K562 (cell line): ENCODE results near the gene ROM1. TPM values are rescaled to one million over a fixed set of nuclear protein-coding genes. Genes with fewer than 3 reads are reported as not detected.

ENCODE experiments used
- ATAC-seq: fragments of 200-7000 bp; cut with Tn5 transposase; 3 replicates; pipeline ENCODE4 v1.9.1; 2020; ENCODE audit warnings: moderate library complexity
- BruUV-seq: library from RNA; stranded (reverse); fragments of 400-500 nt; replicated peaks from 2 replicates; lab custom pipeline; 2021; lab: Mats Ljungman, UMichigan
- CTCF ChIA-PET: fragments of 300-600 bp; formaldehyde crosslinking; extraction: SDS; loops from one replicate; lab custom pipeline; 2021; ENCODE audit warnings: low intra/inter-chr PET ratio; lab: Yijun Ruan, JAX
- POLR2A ChIA-PET: fragments of 300-600, 350-650 bp; sonication (Branson Sonifier 250); formaldehyde crosslinking; extraction: SDS; loops from one replicate; lab custom pipeline; 2021; ENCODE audit warnings: antibody characterized with exemption, inconsistent platforms; lab: Yijun Ruan, JAX
- DNase-seq, 4 experiments: peaks; one replicate each; pipeline versions ENCODE4 v3.0.0 to v3.0.0-alpha.2; 2011 to 2018; ENCODE audit warnings: low spot score in 3 of 4, mixed read lengths in 3 of 4; ENCODE audit errors: extremely low read depth in 1 of 4
- FAIRE-seq: peaks from 2 replicates; lab custom pipeline; 2011; peaks lifted over from hg19 to GRCh38; lab: Jason Lieb, UNC
- H2AFZ ChIP-seq: 2 replicates; pipeline ENCODE4 v1.6.0; 2011; ENCODE audit warnings: low read depth, low read length, control low read depth, inconsistent platforms
- H3K27ac ChIP-seq: fragments of 200-600 bp; 3 replicates; pipeline ENCODE4 v1.8.0; 2011; ENCODE audit warnings: low read depth, mild to moderate bottlenecking, control low read depth, inconsistent platforms, low read length, moderate library complexity, mixed read lengths; ENCODE audit errors: extremely low read depth
- H3K27me3 ChIP-seq, 2 experiments: fragments of 300-600 bp in 1 of 2; 2 replicates in 1 of 2; 3 replicates in 1 of 2; pipeline versions ENCODE4 v1.6.0 to v1.8.0; 2011; ENCODE audit warnings: inconsistent platforms in 2 of 2, low read length in 2 of 2, mild to moderate bottlenecking in 1 of 2, mixed read lengths in 1 of 2, moderate library complexity in 1 of 2; ENCODE audit not compliant: control insufficient read depth in 2 of 2, insufficient read depth in 2 of 2
- H3K36me3 ChIP-seq: fragments of 300-600 bp; 3 replicates; pipeline ENCODE4 v1.8.0; 2011; ENCODE audit warnings: mild to moderate bottlenecking, low read length, inconsistent platforms; ENCODE audit not compliant: control insufficient read depth, insufficient read depth
- H3K4me1 ChIP-seq, 2 experiments: fragments of 200-600 bp in 1 of 2; replicated peaks in 1 of 2; 2 replicates in 1 of 2; 3 replicates in 1 of 2; pipeline versions ENCODE4 v1.5.1 to v1.8.0; 2011; ENCODE audit warnings: inconsistent platforms in 2 of 2, low read length in 2 of 2, mild to moderate bottlenecking in 1 of 2, mixed read lengths in 1 of 2, moderate library complexity in 1 of 2; ENCODE audit not compliant: control insufficient read depth in 2 of 2, insufficient read depth in 2 of 2
- H3K4me2 ChIP-seq: 2 replicates; pipeline ENCODE4 v1.6.1; 2011; ENCODE audit warnings: low read length, control low read depth, inconsistent platforms, mixed read lengths; ENCODE audit not compliant: insufficient read depth
- H3K4me3 ChIP-seq: fragments of 200-600 bp; sonication (generic), shearing (Covaris generic); 2 replicates; pipeline ENCODE4 v1.5.1; 2016; ENCODE audit warnings: control low read depth, inconsistent platforms
- H3K79me2 ChIP-seq: fragments of 200-600 bp; 3 replicates; pipeline ENCODE4 v1.8.0; 2011; ENCODE audit warnings: low read length, inconsistent platforms; ENCODE audit not compliant: control insufficient read depth, insufficient read depth
- H3K9ac ChIP-seq, 2 experiments: 2 replicates each; pipeline versions ENCODE4 v1.6.0 to v1.6.1; 2011; ENCODE audit warnings: low read depth in 2 of 2, low read length in 2 of 2, control low read depth in 1 of 2, inconsistent platforms in 1 of 2, mild to moderate bottlenecking in 1 of 2, mixed read lengths in 1 of 2; ENCODE audit not compliant: insufficient read depth in 1 of 2
- H3K9me1 ChIP-seq: one replicate; pipeline ENCODE4 v1.6.0; 2011; ENCODE audit warnings: inconsistent platforms, mild to moderate bottlenecking, low read length, moderate library complexity; ENCODE audit not compliant: control insufficient read depth, insufficient read depth
- H3K9me3 ChIP-seq: replicated peaks from 2 replicates; pipeline ENCODE4 v1.5.1; 2011; ENCODE audit warnings: low read depth, low read length, inconsistent platforms; ENCODE audit not compliant: control insufficient read depth, insufficient read depth
- H4K20me1 ChIP-seq: replicated peaks from 2 replicates; pipeline ENCODE4 v1.6.1; 2011; ENCODE audit warnings: low read length, inconsistent platforms, mixed read lengths; ENCODE audit not compliant: control insufficient read depth, insufficient read depth
- CHD1 ChIP-seq: fragments of 200-600 bp; sonication (generic); IDR thresholded peaks from one replicate; pipeline ENCODE4 v1.6.1; 2012; ENCODE audit warnings: mild to moderate bottlenecking, moderate library complexity, low read length, inconsistent platforms
- ELF4 ChIP-seq: fragments of 450-650 bp; formaldehyde crosslinking; IDR thresholded peaks from 2 replicates; pipeline ENCODE4 v1.4.0; 2022; ENCODE audit warnings: missing genetic modification characterization
- ERF ChIP-seq: fragments of 450-650 bp; formaldehyde crosslinking; IDR thresholded peaks from 2 replicates; pipeline ENCODE4 v1.4.0; 2020; ENCODE audit warnings: mild to moderate bottlenecking, mixed read lengths
- GATAD2B ChIP-seq: fragments of 450-650 bp; IDR thresholded peaks from 2 replicates; pipeline ENCODE4 v1.6.1; 2017; ENCODE audit warnings: mild to moderate bottlenecking, borderline replicate concordance
- HDAC1 ChIP-seq, 2 experiments: fragments of 450-650 bp; IDR thresholded peaks; 2 replicates each; pipeline ENCODE4 v1.6.1; 2016 to 2017; ENCODE audit warnings: inconsistent platforms in 1 of 2, mild to moderate bottlenecking in 1 of 2, moderate library complexity in 1 of 2
- HNRNPUL1 ChIP-seq: fragments of 200-400 bp; formaldehyde crosslinking; IDR thresholded peaks from 2 replicates; pipeline ENCODE4 v1.6.1; 2017; ENCODE audit warnings: low read length
- HSF4 ChIP-seq: fragments of 250-450 bp; sonication (Bioruptor Pico); IDR thresholded peaks from 2 replicates; pipeline ENCODE4 v2.1.2; 2022; ENCODE audit warnings: mild to moderate bottlenecking, moderate library complexity, borderline replicate concordance
- MAZ ChIP-seq, 2 experiments: fragments of 450-650 bp in 1 of 2; sonication (generic) in 1 of 2; formaldehyde crosslinking; IDR thresholded peaks in 1 of 2; conservative IDR thresholded peaks in 1 of 2; 2 replicates each; pipeline versions ENCODE4 v1.4.0 to v1.5.0; 2020; ENCODE audit warnings: mild to moderate bottlenecking in 1 of 2, missing genetic modification reagents in 1 of 2
- MIER1 ChIP-seq: fragments of 450-650 bp; IDR thresholded peaks from 2 replicates; pipeline ENCODE4 v1.6.1; 2016; ENCODE audit warnings: antibody characterized with exemption, mild to moderate bottlenecking, low read depth
- NFE2L1 ChIP-seq: fragments of 450-650 bp; IDR thresholded peaks from 2 replicates; pipeline ENCODE4 v1.6.1; 2016; ENCODE audit warnings: missing genetic modification characterization, low read depth, mild to moderate bottlenecking, missing compliant biosample characterization, moderate library complexity, borderline replicate concordance
- PHTF2 ChIP-seq: fragments of 250-450 bp; sonication (Bioruptor Pico); IDR thresholded peaks from 2 replicates; pipeline ENCODE4 v1.5.0; 2021; ENCODE audit warnings: mild to moderate bottlenecking
- RBFOX2 ChIP-seq: fragments of 200-400 bp; formaldehyde crosslinking; IDR thresholded peaks from 2 replicates; pipeline ENCODE4 v1.6.1; 2017; ENCODE audit warnings: low read depth, mild to moderate bottlenecking, low read length, moderate library complexity
- SMAD1 ChIP-seq: fragments of 150-350 bp; IDR thresholded peaks from 2 replicates; pipeline ENCODE4 v1.6.1; 2014; ENCODE audit warnings: low read length, low read depth; ENCODE audit not compliant: partially characterized antibody
- ZBTB26 ChIP-seq: fragments of 450-650 bp; formaldehyde crosslinking; IDR thresholded peaks from 2 replicates; pipeline ENCODE4 v1.4.0; 2022; ENCODE audit warnings: missing genetic modification characterization
- ZC3H11A ChIP-seq: IDR thresholded peaks from 2 replicates; pipeline ENCODE4 v1.6.1; 2012; ENCODE audit warnings: low read depth, low read length, improper control_type of control experiment
- ZNF551 ChIP-seq: fragments of 250-450 bp; sonication (Bioruptor Pico); IDR thresholded peaks from 2 replicates; pipeline ENCODE4 v1.5.0; 2021; ENCODE audit warnings: mild to moderate bottlenecking, moderate library complexity
- ZNF57 ChIP-seq: fragments of 450-650 bp; formaldehyde crosslinking; IDR thresholded peaks from 2 replicates; pipeline ENCODE4 v1.4.0; 2020; ENCODE audit warnings: mild to moderate bottlenecking, moderate library complexity
- ZNF583 ChIP-seq: fragments of 250-450 bp; sonication (Bioruptor Pico); IDR thresholded peaks from 2 replicates; pipeline ENCODE4 v1.4.0; 2020
- WGBS: fragments of 100-300 bp; shearing (Covaris generic); methylation state at CpG from one replicate; pipeline ENCODE4 v1.1.6; 2016; ENCODE audit warnings: low coverage, mixed read lengths; ENCODE audit not compliant: insufficient coverage; ENCODE audit errors: missing lambda C conversion rate; 5-methylcytosine and 5-hydroxymethylcytosine counted together
- in situ Hi-C: fragments of 300-500 bp; cut with MboI; formaldehyde crosslinking; loops from 4 replicates; pipeline ENCODE4 v1.15.0; 2018; ENCODE audit warnings: inconsistent platforms, mixed read lengths
- intact Hi-C: fragments of 100-400 bp; cut with micrococcal nuclease; formaldehyde crosslinking; loops from 2 replicates; pipeline ENCODE4 v1.14.2; 2022
- polyA plus RNA-seq, 8 experiments: library from polyadenylated mRNA; depleted of rRNA in 4 of 8; stranded (reverse) in 5 of 8; unstranded in 3 of 8; fragments of >200 nt; fragmentation: Nextera tagmentation in 2 of 8; fragmentation: Illumina TruSeq in 1 of 8; extraction: Ambion mirVana in 2 of 8; extraction: Trizol in 1 of 8; gene quantifications; 2 replicates each; pipeline versions ENCODE4 v1.2.1 to v1.2.3, GENCODE V29; 2011 to 2014; ENCODE audit warnings: inconsistent platforms in 1 of 8, missing spikeins in 1 of 8
- total RNA-seq, 7 experiments: library from RNA; depleted of rRNA in 6 of 7; stranded (reverse); fragments of >200 nt in 6 of 7; fragmentation: Illumina TruSeq in 2 of 7; extraction: Trizol in 2 of 7; gene quantifications; 2 replicates each; pipeline versions ENCODE4 v1.2.1 to v1.2.3, GENCODE V29; 2011 to 2021; ENCODE audit warnings: low replicate concordance in 1 of 7
- TF ChIP-seq, protein P1 (sequence below): sonication (generic); formaldehyde crosslinking; IDR thresholded peaks from 2 replicates; pipeline ENCODE4 v1.9.0; 2022; ENCODE audit warnings: mild to moderate bottlenecking, missing genetic modification reagents

ROM1 gene
- total and polyA plus RNA-seq, 9 of the 15 experiments (the other 6 are each of a cell fraction or from before 2014, with no cell fraction given) = 0.75 to 4.0 (median 2.6) TPM

GRCh38 chr11:62573592-62574362 is 39.3 kb upstream of the ROM1 start, which contains the start of gene EEF1G:
EEF1G (minus strand) TSS chr11:62573891; CDS start chr11:62573842, 49 bp downstream.
- Histone ChIP-seq H3K27me3 (no peaks in the 10 kb centered on the region), H2AFZ (peak within 1 kb of the TSS; percentile 80), H3K4me3 (peak within 1 kb of the TSS; percentile 96), H3K4me1 (peaks cover 22 to 40% of the 10 kb centered on the region in 2 experiments; a peak in 4 of 5 replicates), H3K9me3 (no peaks in the 10 kb centered on the region), H3K4me2 (peak within 1 kb of the TSS; percentile 96), H3K36me3 (peaks cover 83% of the 10 kb centered on the region), H3K9me1 (no peaks in the 10 kb centered on the region), H3K27ac (peak within 1 kb of the TSS; percentile 88), H3K79me2 (peaks cover 65% of the 10 kb centered on the region), H3K9ac (peak within 1 kb of the TSS; percentile 95 to 98), H4K20me1 (peaks cover 3% of the 10 kb centered on the region)
- in situ Hi-C loops (no loop called here), intact Hi-C loops (no loop called here)
- under 1% methylated on average over 46 of the region's 46 CpGs for WGBS
- FAIRE-seq = peak; percentile 95
- peak; percentile 97 for ATAC-seq
- BruUV-seq = no TSS peak
- peak; percentile 97 to 99 (median 98) for DNase-seq
- CTCF ChIA-PET = interaction anchor here (0.9 kb wide), 1 partner anchor 149 kb away, joined by 3 read pairs; no protein-coding TSS in a partner anchor
- POLR2A ChIA-PET = interaction anchor here (0.6 to 3.8 kb wide), 42 partner anchors 8 to 1109 kb away, joined by 3 to 34 read pairs (median 4); partner anchors contain the start of genes C11orf98, CSKMT, HNRNPUL2 and LBHD1
- TF ChIP-seq ZNF583 (CRISPR knock-in tag) = 0 out of 2 replicates have a peak, but pooled peaks have one; percentile 57
- no peak for TF ChIP-seq ZNF551 (CRISPR knock-in tag)
- peak; percentile 34 to 39; a peak in 3 of 4 replicates for TF ChIP-seq HDAC1 (IDR thresholded peaks at IDR 0.05)
- TF ChIP-seq ZNF57 (CRISPR knock-in tag) = no peak
- TF ChIP-seq, protein P1, sequence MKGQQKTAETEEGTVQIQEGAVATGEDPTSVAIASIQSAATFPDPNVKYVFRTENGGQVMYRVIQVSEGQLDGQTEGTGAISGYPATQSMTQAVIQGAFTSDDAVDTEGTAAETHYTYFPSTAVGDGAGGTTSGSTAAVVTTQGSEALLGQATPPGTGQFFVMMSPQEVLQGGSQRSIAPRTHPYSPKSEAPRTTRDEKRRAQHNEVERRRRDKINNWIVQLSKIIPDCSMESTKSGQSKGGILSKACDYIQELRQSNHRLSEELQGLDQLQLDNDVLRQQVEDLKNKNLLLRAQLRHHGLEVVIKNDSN (CRISPR knock-in tag) = peak; percentile 51
- TF ChIP-seq MIER1 = peak; percentile 53; the same call in 1 of the 2 replicates
- TF ChIP-seq CHD1 = no peak
- 0 out of 2 replicates have a peak, but pooled peaks have one; percentile 65 for TF ChIP-seq ERF (CRISPR knock-in tag)
- no peak for TF ChIP-seq HSF4 (CRISPR knock-in tag)
- peak; percentile 91 for TF ChIP-seq RBFOX2
- TF ChIP-seq HNRNPUL1 = no peak
- 0 out of 2 replicates have a peak, but pooled peaks have one; percentile 61 for TF ChIP-seq PHTF2
- 0 out of 2 replicates have a peak, but pooled peaks have one; percentile 19 for TF ChIP-seq ELF4 (CRISPR knock-in tag)
- peak; percentile 90 to 97 for TF ChIP-seq MAZ (CRISPR knock-in tag; conservative IDR thresholded peaks at IDR 0.05 in 1 of 2, IDR thresholded peaks at IDR 0.05 in 1 of 2)
- no peak for TF ChIP-seq NFE2L1 (tag)
- no peak for TF ChIP-seq ZC3H11A
- no peak for TF ChIP-seq ZBTB26 (CRISPR knock-in tag)
- TF ChIP-seq GATAD2B = no peak
- TF ChIP-seq SMAD1 = peak; percentile 71
